ENCODE measurements around the gene MICAL3. TPM values are rescaled to one million over a fixed set of nuclear protein-coding genes. Genes with fewer than 3 reads are reported as not detected.

Gene MICAL3
- total and polyA plus RNA-seq, 2 of the 8 experiments (the other 6 are each of a cell fraction or from before 2014, with no cell fraction given): 8.3 to 41.8 TPM

- TF ChIP-seq SP2 (IDR thresholded peaks at IDR 0.05; ENCODE audit: low read length) (no peak), EGR1 (IDR thresholded peaks at IDR 0.05; ENCODE audit: borderline replicate concordance, low read depth, low read length) (no peak)
These were observed 263.2 kb downstream of the MICAL3 start (continued) for GRCh38 chr22:17761138-17761488.
